Kidney epithelial cell (primary cell): ENCODE results near the gene TTLL7. TPM values are rescaled to one million over a fixed set of nuclear protein-coding genes. Genes with fewer than 3 reads are reported as not detected.

Source experiments
- DNase-seq: peaks from one replicate; pipeline ENCODE4 v3.0.0-alpha.2; 2010; ENCODE audit warnings: low read depth
- H3K27me3 ChIP-seq: 2 replicates; pipeline ENCODE4 v1.6.0; 2011; ENCODE audit warnings: low read length; ENCODE audit not compliant: control insufficient read depth, insufficient read depth
- H3K36me3 ChIP-seq: 2 replicates; pipeline ENCODE4 v1.5.1; 2011; ENCODE audit warnings: low read length; ENCODE audit not compliant: control insufficient read depth, insufficient read depth
- H3K4me3 ChIP-seq: 2 replicates; pipeline ENCODE4 v1.5.1; 2011; ENCODE audit warnings: low read depth, mild to moderate bottlenecking, control low read depth, low read length
- CTCF ChIP-seq: IDR thresholded peaks from 2 replicates; pipeline ENCODE4 v1.5.1; 2011; ENCODE audit warnings: mild to moderate bottlenecking, moderate library complexity, low read length, control low read depth, inconsistent platforms; ENCODE audit not compliant: insufficient read depth, poor library complexity, severe bottlenecking
- total RNA-seq: library from RNA; depleted of rRNA; stranded (reverse); fragments of >200 nt; gene quantifications from 2 replicates; pipeline ENCODE4 v1.2.3, GENCODE V29; 2015

The TTLL7 gene
- total RNA-seq, 1 donor from 2014 or later = 4.4 TPM

- H3K4me3 ChIP-seq = no peak overlapping the region
- no peaks in the 10 kb centered on the region for H3K27me3 ChIP-seq
- no peak for TF ChIP-seq CTCF
- DNase-seq = no peak
- H3K36me3 ChIP-seq = no peaks in the 10 kb centered on the region
Measured at GRCh38 chr1:83960669-83961277, 38.2 kb downstream of the TTLL7 start.

GRCh38 chr1:83959824-83960498 is 39.0 kb downstream of the TTLL7 start:
- DNase-seq = no peak
- H3K4me3 ChIP-seq = no peak overlapping the region
- TF ChIP-seq CTCF = no peak

DNA sequence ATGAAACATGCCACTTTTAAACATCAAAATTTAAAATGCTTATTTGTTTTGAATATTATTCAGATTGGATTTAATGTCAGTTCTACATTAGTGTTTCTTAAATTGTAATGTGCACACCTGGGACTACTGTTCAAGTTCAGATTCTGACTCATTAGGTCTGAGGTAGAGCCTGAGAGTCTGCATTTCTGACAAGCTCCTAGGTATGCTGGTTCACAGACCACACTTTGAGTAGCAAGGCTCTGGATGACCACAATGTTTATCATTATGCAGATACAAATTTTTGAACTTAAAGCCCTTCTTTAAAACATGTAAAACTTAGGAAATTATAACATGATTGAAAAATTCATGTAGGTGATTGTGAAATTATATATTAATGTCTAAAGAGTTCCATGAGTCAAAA is 40.2 kb downstream of the TTLL7 start:
- no peak for DNase-seq
- Histone ChIP-seq H3K36me3 (no peaks in the 10 kb centered on the region), H3K27me3 (no peaks in the 10 kb centered on the region), H3K4me3 (no peak overlapping the region)
- no peak for TF ChIP-seq CTCF

More at GRCh38 chr1:83959824-83960498, 39.0 kb downstream of the TTLL7 start:
- H3K36me3 ChIP-seq = no peaks in the 10 kb centered on the region
- no peaks in the 10 kb centered on the region for H3K27me3 ChIP-seq

- H3K36me3 ChIP-seq = no peaks in the 10 kb centered on the region
- H3K4me3 ChIP-seq = no peak overlapping the region
- TF ChIP-seq CTCF = no peak
- no peak for DNase-seq
- H3K27me3 ChIP-seq = no peaks in the 10 kb centered on the region
Measured at GRCh38 chr1:83954166-83954823, 44.6 kb downstream of the TTLL7 start.

GRCh38 chr1:83950106-83950661 is 48.7 kb downstream of the TTLL7 start:
- TF ChIP-seq CTCF = no peak
- H3K27me3 ChIP-seq = no peaks in the 10 kb centered on the region
- DNase-seq = no peak
- no peak overlapping the region for H3K4me3 ChIP-seq
- H3K36me3 ChIP-seq = no peaks in the 10 kb centered on the region
